Stimulated activated CD4-positive, alpha-beta T cell treated with anti-CD3 and anti-CD28 coated beads, Interleukin-15, amount 100 ng/mL, for 48 hours (primary cell): ENCODE results near the gene DNPH1.

Experiments used
- DNase-seq, 2 donors: peaks; one replicate each; pipeline ENCODE4 v3.0.0-alpha.2; 2020; ENCODE audit warnings: low read depth in 2 of 2

Gene DNPH1

GRCh38 chr6:43215066-43215465 lies 14.2 kb downstream of the DNPH1 start:
- no peak for DNase-seq

- DNase-seq, result no peak
Observed at GRCh38 chr6:43213431-43213830, 15.8 kb downstream of the DNPH1 start.

GRCh38 chr6:43211955-43212354 lies 17.3 kb downstream of the DNPH1 start:
- no peak for DNase-seq

- DNase-seq, result no peak
Observed at GRCh38 chr6:43207286-43207685, 22.0 kb downstream of the DNPH1 start.

GRCh38 chr6:43205849-43206248 lies 23.4 kb downstream of the DNPH1 start:
- DNase-seq, result no peak

- no peak for DNase-seq
Observed at GRCh38 chr6:43204271-43205105, 24.8 kb downstream of the DNPH1 start.

- DNase-seq, result no peak
Observed at GRCh38 chr6:43203718-43204095, 25.6 kb downstream of the DNPH1 start.

GRCh38 chr6:43203029-43203717 lies 26.1 kb downstream of the DNPH1 start:
- no peak for DNase-seq

- no peak for DNase-seq
Observed at GRCh38 chr6:43202451-43202850, 26.8 kb downstream of the DNPH1 start.

GRCh38 chr6:43200541-43200940 lies 28.7 kb downstream of the DNPH1 start:
- DNase-seq, result no peak

GRCh38 chr6:43199912-43200311 lies 29.4 kb downstream of the DNPH1 start:
- no peak for DNase-seq

- no peak for DNase-seq
Observed at GRCh38 chr6:43196337-43196736, 32.9 kb downstream of the DNPH1 start.

GRCh38 chr6:43193929-43194328 lies 35.4 kb downstream of the DNPH1 start:
- no peak for DNase-seq

GRCh38 chr6:43192911-43193310 lies 36.4 kb downstream of the DNPH1 start:
- DNase-seq, result no peak

GRCh38 chr6:43189776-43190304 lies 39.4 kb downstream of the DNPH1 start:
- no peak for DNase-seq

GRCh38 chr6:43188426-43188825 lies 40.9 kb downstream of the DNPH1 start:
- no peak for DNase-seq

- DNase-seq, result no peak
Observed at GRCh38 chr6:43187821-43188220, 41.5 kb downstream of the DNPH1 start.

- DNase-seq, result no peak
Observed at GRCh38 chr6:43186706-43187105, 42.6 kb downstream of the DNPH1 start.

- no peak for DNase-seq
Observed at GRCh38 chr6:43186019-43186418, 43.3 kb downstream of the DNPH1 start.

GRCh38 chr6:43185391-43185985 lies 43.8 kb downstream of the DNPH1 start:
- no peak for DNase-seq

GRCh38 chr6:43184268-43184985 lies 44.9 kb downstream of the DNPH1 start:
- no peak for DNase-seq

- no peak for DNase-seq
Observed at GRCh38 chr6:43183441-43183840, 45.8 kb downstream of the DNPH1 start.
